SIG-M5 treated with dmso at 0.1 percent for 504 hours (cell line): ENCODE results near the gene BOK.

Source experiments
- DNase-seq: peaks from one replicate; lab custom pipeline; 2025; ENCODE audit not compliant: unreplicated experiment; lab: John Stamatoyannopoulos, UW

The BOK gene

GRCh38 chr2:241618829-241619228, 60.3 kb downstream of the BOK start:
- DNase-seq = no peak

GRCh38 chr2:241619597-241620418, 61.3 kb downstream of the BOK start:
- no peak for DNase-seq

- DNase-seq = peak; percentile 7
These were observed 61.8 kb downstream of the BOK start for GRCh38 chr2:241620419-241620769.
